Vagina (tissue), 2 donors: ENCODE measurements around the gene CABLES2. TPM values are rescaled to one million over a fixed set of nuclear protein-coding genes. Genes with fewer than 3 reads are reported as not detected.

Experiments used
- DNase-seq, 2 donors: peaks; one replicate each; pipeline ENCODE4 v3.0.0-alpha.2; 2017; ENCODE audit errors: extremely low spot score in 2 of 2
- H3K27ac ChIP-seq: fragments of 200-600 bp; sonication (generic); one replicate; pipeline ENCODE4 v1.5.1; 2019
- H3K27me3 ChIP-seq: fragments of 200-600 bp; sonication (generic); one replicate; pipeline ENCODE4 v1.5.1; 2019
- H3K36me3 ChIP-seq, 2 donors: fragments of 200-600 bp; sonication (generic); one replicate each; pipeline ENCODE4 v1.5.1; 2017 to 2019
- H3K4me1 ChIP-seq: fragments of 200-600 bp; sonication (generic); one replicate; pipeline ENCODE4 v1.5.1; 2019
- H3K4me3 ChIP-seq, 2 donors: fragments of 200-600 bp; sonication (generic); 1 replicate in 1 of 2; 2 replicates in 1 of 2; pipeline ENCODE4 v1.5.1; 2016 to 2019
- H3K9me3 ChIP-seq: fragments of 200-600 bp; sonication (generic); one replicate; pipeline ENCODE4 v1.5.1; 2019
- POLR2A ChIP-seq, 2 donors: fragments of 450-650 bp; IDR thresholded peaks; one replicate each; pipeline ENCODE4 v1.6.1; 2017; ENCODE audit warnings: antibody characterized with exemption in 2 of 2, mild to moderate bottlenecking in 2 of 2, moderate library complexity in 2 of 2
- POLR2AphosphoS5 ChIP-seq, 2 donors: sonication (generic); formaldehyde crosslinking; IDR thresholded peaks; one replicate each; pipeline ENCODE4 v1.9.0; 2017; ENCODE audit warnings: antibody characterized with exemption in 2 of 2, mild to moderate bottlenecking in 2 of 2, low read depth in 1 of 2; ENCODE audit not compliant: insufficient read depth in 1 of 2
- intact Hi-C: fragments of 100-400 bp; cut with DNase I; formaldehyde crosslinking; loops from one replicate; pipeline ENCODE4 v1.15.1; 2023
- total RNA-seq: library from RNA; depleted of rRNA; stranded (reverse); fragments of >200 nt; gene quantifications from one replicate; pipeline ENCODE4 v1.2.3, GENCODE V29; 2016
- TF ChIP-seq, protein P1 (sequence below), 3 experiments: fragments of 450-650 bp in 2 of 3; fragments of 200-600 bp in 1 of 3; sonication (generic) in 1 of 3; IDR thresholded peaks; one replicate each; pipeline ENCODE4 v1.5.1; 2017 to 2019; ENCODE audit warnings: antibody characterized with exemption in 3 of 3, mild to moderate bottlenecking in 2 of 3, moderate library complexity in 2 of 3

The CABLES2 gene
- total RNA-seq, 1 donor from 2014 or later: 1.5 TPM

DNA sequence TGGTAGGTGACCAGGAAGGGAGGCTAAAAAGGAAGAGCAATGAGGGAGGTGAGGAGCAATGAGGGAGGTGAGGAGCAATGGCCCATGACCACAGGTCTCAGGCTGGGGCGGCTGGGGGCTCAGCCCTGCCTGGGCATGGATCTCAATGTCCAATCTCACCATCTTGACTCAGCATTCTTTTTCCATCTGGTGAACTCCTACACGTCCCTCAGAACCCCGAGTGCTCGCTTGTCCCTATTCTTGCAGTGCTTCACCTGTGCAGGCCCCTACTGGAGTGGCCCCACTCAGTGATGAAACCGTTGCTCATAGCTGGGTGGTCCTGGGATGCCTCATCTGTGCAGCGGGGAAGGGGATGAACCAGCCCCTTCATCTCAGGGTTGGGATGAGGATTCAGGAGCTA is 37.2 kb upstream of the CABLES2 start:
- Histone ChIP-seq H3K4me3 (no peak overlapping the region), H3K4me1 (no peaks in the 10 kb centered on the region), H3K27ac (no peak overlapping the region), H3K36me3 (no peaks in the 10 kb centered on the region), H3K9me3 (no peaks in the 10 kb centered on the region), H3K27me3 (no peaks in the 10 kb centered on the region)
- intact Hi-C loops: no loop called here
- DNase-seq: no peak
- no peak for TF ChIP-seq POLR2A (IDR thresholded peaks at IDR 0.05)
- no peak for TF ChIP-seq POLR2AphosphoS5 (IDR thresholded peaks at IDR 0.05; ENCODE audit: insufficient read depth in 1 of 2, low read depth in 1 of 2)
- TF ChIP-seq, protein P1, sequence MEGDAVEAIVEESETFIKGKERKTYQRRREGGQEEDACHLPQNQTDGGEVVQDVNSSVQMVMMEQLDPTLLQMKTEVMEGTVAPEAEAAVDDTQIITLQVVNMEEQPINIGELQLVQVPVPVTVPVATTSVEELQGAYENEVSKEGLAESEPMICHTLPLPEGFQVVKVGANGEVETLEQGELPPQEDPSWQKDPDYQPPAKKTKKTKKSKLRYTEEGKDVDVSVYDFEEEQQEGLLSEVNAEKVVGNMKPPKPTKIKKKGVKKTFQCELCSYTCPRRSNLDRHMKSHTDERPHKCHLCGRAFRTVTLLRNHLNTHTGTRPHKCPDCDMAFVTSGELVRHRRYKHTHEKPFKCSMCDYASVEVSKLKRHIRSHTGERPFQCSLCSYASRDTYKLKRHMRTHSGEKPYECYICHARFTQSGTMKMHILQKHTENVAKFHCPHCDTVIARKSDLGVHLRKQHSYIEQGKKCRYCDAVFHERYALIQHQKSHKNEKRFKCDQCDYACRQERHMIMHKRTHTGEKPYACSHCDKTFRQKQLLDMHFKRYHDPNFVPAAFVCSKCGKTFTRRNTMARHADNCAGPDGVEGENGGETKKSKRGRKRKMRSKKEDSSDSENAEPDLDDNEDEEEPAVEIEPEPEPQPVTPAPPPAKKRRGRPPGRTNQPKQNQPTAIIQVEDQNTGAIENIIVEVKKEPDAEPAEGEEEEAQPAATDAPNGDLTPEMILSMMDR (IDR thresholded peaks at IDR 0.05): no peak

DNA sequence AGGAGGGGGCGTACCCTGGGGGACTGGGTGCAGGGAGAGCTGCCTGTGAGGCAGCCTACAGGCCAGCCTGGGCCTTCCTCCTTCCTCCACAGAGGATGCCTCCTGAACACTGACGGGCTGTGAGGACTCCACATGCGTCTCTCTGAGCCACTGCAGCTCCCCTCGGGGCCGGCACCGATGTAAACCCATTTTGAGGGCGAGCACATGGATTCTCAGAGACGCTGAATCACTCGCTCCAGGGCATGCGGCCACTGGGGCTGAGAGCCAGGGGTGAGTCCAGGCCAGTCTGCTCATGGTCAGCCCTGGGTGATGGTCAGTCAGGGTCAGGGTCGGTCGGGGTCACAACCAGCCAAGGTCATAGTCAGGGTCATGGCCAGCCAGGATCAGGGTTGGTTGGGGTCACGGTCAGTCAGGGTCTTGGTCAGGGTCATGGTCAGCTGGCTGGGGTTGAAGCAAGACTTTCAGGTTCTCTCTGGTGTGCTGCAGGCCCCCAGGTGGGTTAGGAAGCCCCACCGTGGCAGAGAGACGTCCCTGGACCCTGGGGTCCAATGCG is 35.0 kb upstream of the CABLES2 start:
- TF ChIP-seq, protein P1 (IDR thresholded peaks at IDR 0.05): no peak
- TF ChIP-seq POLR2AphosphoS5 (IDR thresholded peaks at IDR 0.05; ENCODE audit: insufficient read depth in 1 of 2, low read depth in 1 of 2) (no peak), POLR2A (IDR thresholded peaks at IDR 0.05) (no peak)
- H3K4me1 ChIP-seq: no peaks in the 10 kb centered on the region
- H3K9me3 ChIP-seq: no peaks in the 10 kb centered on the region
- no peak overlapping the region for H3K27ac ChIP-seq
- intact Hi-C loops: no loop called here
- no peak for DNase-seq
- H3K4me3 ChIP-seq: no peak overlapping the region
- H3K27me3 ChIP-seq: no peaks in the 10 kb centered on the region
- no peaks in the 10 kb centered on the region for H3K36me3 ChIP-seq

DNA sequence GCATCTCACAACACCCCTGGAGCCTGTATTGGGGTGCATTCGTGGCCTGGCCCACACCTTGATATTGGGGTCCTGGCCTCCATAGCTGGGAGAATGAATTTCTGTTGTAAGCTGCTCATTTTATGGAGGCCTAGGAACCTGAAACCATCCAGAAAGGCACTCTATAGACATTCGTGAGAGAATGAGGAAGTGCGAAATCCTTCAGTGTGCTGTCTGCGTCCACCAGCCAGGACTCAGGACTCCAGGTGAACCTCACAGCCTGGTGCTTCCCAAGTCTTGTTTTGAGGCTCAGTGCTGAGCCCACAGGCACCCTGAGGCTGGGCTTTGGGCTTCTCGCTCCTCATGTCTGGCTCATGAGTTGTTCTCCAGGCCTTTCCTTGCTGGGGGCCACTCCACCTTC is 32.1 kb upstream of the CABLES2 start:
- Histone ChIP-seq H3K4me3 (no peak overlapping the region), H3K4me1 (peaks cover 5% of the 10 kb centered on the region), H3K9me3 (no peaks in the 10 kb centered on the region), H3K27ac (no peak overlapping the region), H3K27me3 (no peaks in the 10 kb centered on the region), H3K36me3 (no peaks in the 10 kb centered on the region)
- intact Hi-C loops: no loop called here
- TF ChIP-seq POLR2A (IDR thresholded peaks at IDR 0.05) (no peak), POLR2AphosphoS5 (IDR thresholded peaks at IDR 0.05; ENCODE audit: insufficient read depth in 1 of 2, low read depth in 1 of 2) (no peak)
- TF ChIP-seq, protein P1 (IDR thresholded peaks at IDR 0.05): no peak
- no peak for DNase-seq

DNA sequence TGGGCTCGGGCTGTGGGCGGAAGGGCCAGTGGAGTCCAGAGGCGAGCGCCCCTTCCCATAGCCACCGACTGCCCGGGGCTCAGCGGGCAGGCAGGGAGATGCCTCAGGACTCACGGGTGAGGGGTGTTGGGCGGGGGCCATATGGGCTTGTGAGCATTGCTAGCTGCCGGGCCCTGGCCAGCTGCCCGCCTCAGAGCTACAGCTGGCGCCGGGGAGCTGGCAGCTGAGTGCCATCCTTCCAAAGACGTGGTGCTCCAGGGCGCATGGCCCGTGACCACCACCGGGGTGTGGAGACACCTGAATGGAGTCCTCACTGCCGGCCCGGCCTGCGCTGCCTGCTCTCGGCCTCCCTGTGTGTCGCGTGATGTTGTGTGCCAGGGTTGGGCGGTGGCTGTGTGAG is 30.8 kb upstream of the CABLES2 start:
- Histone ChIP-seq H3K4me3 (no peak overlapping the region), H3K27ac (no peak overlapping the region), H3K9me3 (no peaks in the 10 kb centered on the region), H3K27me3 (no peaks in the 10 kb centered on the region), H3K36me3 (no peaks in the 10 kb centered on the region), H3K4me1 (peaks cover 16% of the 10 kb centered on the region)
- no peak for DNase-seq
- intact Hi-C loops: no loop called here
- TF ChIP-seq POLR2AphosphoS5 (IDR thresholded peaks at IDR 0.05; ENCODE audit: insufficient read depth in 1 of 2, low read depth in 1 of 2): no peak
- TF ChIP-seq, protein P1 (IDR thresholded peaks at IDR 0.05): no peak

DNA sequence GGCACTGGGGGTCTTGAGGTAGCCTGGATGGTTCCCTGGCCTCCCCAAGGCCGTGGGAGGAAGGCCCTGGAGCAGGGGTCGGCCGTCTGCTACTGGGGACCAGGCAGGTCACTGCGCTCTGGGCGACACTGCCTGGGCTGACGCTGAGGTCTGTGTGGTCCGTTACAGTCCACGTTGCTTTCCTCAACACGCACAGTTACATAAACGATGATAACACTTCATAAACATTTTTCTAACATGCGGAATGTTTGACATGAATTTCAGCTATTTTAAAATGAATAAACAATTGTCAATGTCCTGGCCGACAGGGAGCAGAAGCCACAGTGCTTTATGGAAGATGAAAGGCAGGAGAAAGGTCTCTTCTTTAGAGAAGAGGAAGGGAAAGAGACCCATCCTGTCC is 30.4 kb upstream of the CABLES2 start:
- H3K4me3 ChIP-seq: no peak overlapping the region
- H3K27me3 ChIP-seq: no peaks in the 10 kb centered on the region
- no peaks in the 10 kb centered on the region for H3K36me3 ChIP-seq
- TF ChIP-seq POLR2AphosphoS5 (IDR thresholded peaks at IDR 0.05; ENCODE audit: insufficient read depth in 1 of 2, low read depth in 1 of 2) (no peak), POLR2A (IDR thresholded peaks at IDR 0.05) (no peak)
- H3K4me1 ChIP-seq: peaks cover 16% of the 10 kb centered on the region
- H3K9me3 ChIP-seq: no peaks in the 10 kb centered on the region
- no peak overlapping the region for H3K27ac ChIP-seq
- no peak for DNase-seq
- intact Hi-C loops: no loop called here
